Measurements from ENCODE around the gene BABAM1. TPM values are rescaled to one million over a fixed set of nuclear protein-coding genes. Genes with fewer than 3 reads are reported as not detected.
A peak's percentile ranks its signal among the peaks of the same experiment; 100 is the strongest.

Gene BABAM1
- total and polyA plus RNA-seq, 2 experiments from 2014 or later, result 82.7 to 90.3 TPM

DNA sequence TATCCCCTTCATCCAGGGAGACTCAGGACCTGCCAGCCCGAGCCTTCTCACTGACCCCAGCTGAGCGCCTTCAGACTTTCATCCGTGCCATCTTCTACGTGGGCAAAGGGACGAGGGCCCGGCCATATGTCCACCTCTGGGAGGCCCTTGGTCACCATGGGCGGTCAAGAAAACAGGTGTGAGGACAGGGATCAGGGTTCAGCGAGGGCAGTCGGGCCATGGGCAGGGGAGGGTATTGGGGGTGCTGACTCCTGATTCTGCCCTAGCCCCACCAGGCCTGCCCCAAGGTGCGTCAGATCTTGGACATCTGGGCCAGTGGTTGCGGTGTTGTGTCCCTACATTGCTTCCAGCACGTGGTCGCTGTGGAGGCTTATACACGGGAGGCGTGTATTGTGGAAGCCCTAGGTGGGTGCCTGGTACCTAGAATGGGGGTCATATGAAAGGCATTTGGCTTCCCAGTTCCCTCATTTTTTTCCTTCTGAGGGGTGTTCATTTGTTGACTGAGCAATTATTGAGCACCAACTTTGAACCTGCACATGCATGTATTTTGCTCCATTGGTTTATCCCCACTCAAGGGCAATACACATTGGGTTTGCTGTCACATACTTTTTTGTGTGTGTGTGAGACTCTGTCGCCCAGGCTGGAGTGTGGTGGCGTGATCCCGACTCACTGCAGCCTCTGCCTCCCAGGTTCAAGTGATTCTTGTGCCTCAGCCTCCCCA, 18.3 kb downstream of the BABAM1 start:
- TF ChIP-seq EZH2 (IDR thresholded peaks at IDR 0.05; ENCODE audit: insufficient read depth, poor library complexity, severe bottlenecking), result no peak
- TF ChIP-seq EZH2phosphoT487 (IDR thresholded peaks at IDR 0.05; ENCODE audit: insufficient read depth, low read depth), result no peak
- in situ Hi-C loops (cut with MboI), result no loop called here
- no peak overlapping the region for H3K27ac ChIP-seq
- no peak overlapping the region for H2AFZ ChIP-seq
- WGBS, 2 experiments (ENCODE audit: low coverage in 1 of 2, low lambda C conversion rate in 2 of 2, missing lambda C conversion rate in 2 of 2), result 83 to 87% methylated on average over 18 of the region's 18 CpGs
- H4K20me1 ChIP-seq (ENCODE audit: insufficient read depth), result no peaks in the 10 kb centered on the region
- no peak overlapping the region for H3K9ac ChIP-seq
- no peak for DNase-seq
- H3F3A ChIP-seq (ENCODE audit: insufficient read depth), result 0 out of 2 replicates have a peak, but pooled peaks cover 5% of the 10 kb centered on the region
- no peaks in the 10 kb centered on the region for H3K9me3 ChIP-seq (ENCODE audit: low read depth)
- H3K79me2 ChIP-seq (ENCODE audit: insufficient read depth), result no peaks in the 10 kb centered on the region
- H3K9me2 ChIP-seq (ENCODE audit: insufficient read depth), result no peaks in the 10 kb centered on the region
- no peak overlapping the region for H3K4me3 ChIP-seq
- no peaks in the 10 kb centered on the region for H3K36me3 ChIP-seq (ENCODE audit: low read depth)
- H3K4me1 ChIP-seq (ENCODE audit: insufficient read depth), result no peaks in the 10 kb centered on the region
- no peaks in the 10 kb centered on the region for H3K27me3 ChIP-seq (replicated peaks; ENCODE audit: insufficient read depth)
- no peak overlapping the region for H3K4me2 ChIP-seq (ENCODE audit: unreplicated experiment)

DNA sequence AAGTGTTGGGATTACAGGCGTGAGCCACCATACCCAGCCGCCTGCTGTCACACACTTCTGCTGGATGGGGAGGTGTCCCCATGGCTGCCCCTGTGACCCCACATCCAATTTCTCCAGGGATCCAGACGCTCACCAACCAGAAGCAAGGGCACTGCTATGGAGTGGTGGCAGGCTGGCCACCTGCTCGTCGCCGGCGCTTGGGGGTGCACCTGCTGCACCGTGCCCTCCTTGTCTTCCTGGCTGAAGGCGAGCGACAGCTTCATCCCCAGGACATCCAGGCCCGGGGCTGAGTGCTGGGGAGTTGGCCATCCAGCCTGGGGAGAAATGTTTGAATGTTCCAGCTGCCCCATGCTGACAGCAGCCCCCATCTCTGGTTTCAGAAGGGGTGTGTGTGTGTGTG, 19.0 kb downstream of the BABAM1 start:
- in situ Hi-C loops (cut with MboI), result no loop called here
- 0 out of 2 replicates have a peak, but pooled peaks cover 1% of the 10 kb centered on the region for H3F3A ChIP-seq (ENCODE audit: insufficient read depth)
- TF ChIP-seq EZH2phosphoT487 (IDR thresholded peaks at IDR 0.05; ENCODE audit: insufficient read depth, low read depth) (no peak), EZH2 (IDR thresholded peaks at IDR 0.05; ENCODE audit: insufficient read depth, poor library complexity, severe bottlenecking) (no peak)
- no peak overlapping the region for H2AFZ ChIP-seq
- H3K4me3 ChIP-seq, result no peak overlapping the region
- no peaks in the 10 kb centered on the region for H3K79me2 ChIP-seq (ENCODE audit: insufficient read depth)
- H3K9me2 ChIP-seq (ENCODE audit: insufficient read depth), result no peaks in the 10 kb centered on the region
- H3K27ac ChIP-seq, result no peak overlapping the region
- no peaks in the 10 kb centered on the region for H4K20me1 ChIP-seq (ENCODE audit: insufficient read depth)
- no peaks in the 10 kb centered on the region for H3K9me3 ChIP-seq (ENCODE audit: low read depth)
- no peaks in the 10 kb centered on the region for H3K4me1 ChIP-seq (ENCODE audit: insufficient read depth)
- no peaks in the 10 kb centered on the region for H3K36me3 ChIP-seq (ENCODE audit: low read depth)
- no peak overlapping the region for H3K4me2 ChIP-seq (ENCODE audit: unreplicated experiment)
- H3K9ac ChIP-seq, result no peak overlapping the region
- no peak for DNase-seq
- no peaks in the 10 kb centered on the region for H3K27me3 ChIP-seq (replicated peaks; ENCODE audit: insufficient read depth)
- 88 to 89% methylated on average over 10 to 11 of the region's 11 CpGs for WGBS, 2 experiments (ENCODE audit: low coverage in 1 of 2, low lambda C conversion rate in 2 of 2, missing lambda C conversion rate in 2 of 2)

GRCh38 chr19:17286752-17287151, 19.5 kb downstream of the BABAM1 start:
- in situ Hi-C loops (cut with MboI), result no loop called here
- no peak overlapping the region for H3K4me3 ChIP-seq
- H3K27ac ChIP-seq, result no peak overlapping the region
- H3K4me2 ChIP-seq (ENCODE audit: unreplicated experiment), result no peak overlapping the region
- H3K9me3 ChIP-seq (ENCODE audit: low read depth), result no peaks in the 10 kb centered on the region
- no peaks in the 10 kb centered on the region for H3K9me2 ChIP-seq (ENCODE audit: insufficient read depth)
- H3K4me1 ChIP-seq (ENCODE audit: insufficient read depth), result no peaks in the 10 kb centered on the region
- TF ChIP-seq EZH2 (IDR thresholded peaks at IDR 0.05; ENCODE audit: insufficient read depth, poor library complexity, severe bottlenecking), result no peak
- TF ChIP-seq EZH2phosphoT487 (IDR thresholded peaks at IDR 0.05; ENCODE audit: insufficient read depth, low read depth), result no peak
- H2AFZ ChIP-seq, result no peak overlapping the region
- H3K9ac ChIP-seq, result no peak overlapping the region
- DNase-seq, result no peak
- H3K27me3 ChIP-seq (replicated peaks; ENCODE audit: insufficient read depth), result no peaks in the 10 kb centered on the region
- H3K36me3 ChIP-seq (ENCODE audit: low read depth), result no peaks in the 10 kb centered on the region
- H3K79me2 ChIP-seq (ENCODE audit: insufficient read depth), result no peaks in the 10 kb centered on the region
- no peaks in the 10 kb centered on the region for H4K20me1 ChIP-seq (ENCODE audit: insufficient read depth)
- no peaks in the 10 kb centered on the region for H3F3A ChIP-seq (ENCODE audit: insufficient read depth)
- WGBS, 2 experiments (ENCODE audit: low coverage in 1 of 2, low lambda C conversion rate in 2 of 2, missing lambda C conversion rate in 2 of 2), result 88% methylated on average over 9 of the region's 9 CpGs

GRCh38 chr19:17289489-17289888, 22.2 kb downstream of the BABAM1 start:
- Histone ChIP-seq H3K9me3 (ENCODE audit: low read depth) (no peaks in the 10 kb centered on the region), H3K27me3 (replicated peaks; ENCODE audit: insufficient read depth) (no peaks in the 10 kb centered on the region), H3K4me3 (no peak overlapping the region), H3K4me1 (ENCODE audit: insufficient read depth) (no peaks in the 10 kb centered on the region), H3K9me2 (ENCODE audit: insufficient read depth) (no peaks in the 10 kb centered on the region), H4K20me1 (ENCODE audit: insufficient read depth) (no peaks in the 10 kb centered on the region), H3K27ac (no peak overlapping the region), H3F3A (ENCODE audit: insufficient read depth) (no peaks in the 10 kb centered on the region), H3K79me2 (ENCODE audit: insufficient read depth) (no peaks in the 10 kb centered on the region), H3K4me2 (ENCODE audit: unreplicated experiment) (no peak overlapping the region), H3K36me3 (ENCODE audit: low read depth) (no peaks in the 10 kb centered on the region), H2AFZ (no peak overlapping the region), H3K9ac (no peak overlapping the region)
- DNase-seq, result peak; percentile 85
- TF ChIP-seq EZH2 (IDR thresholded peaks at IDR 0.05; ENCODE audit: insufficient read depth, poor library complexity, severe bottlenecking), result no peak
- TF ChIP-seq EZH2phosphoT487 (IDR thresholded peaks at IDR 0.05; ENCODE audit: insufficient read depth, low read depth), result no peak
- 15 to 29% methylated on average over 12 to 22 of the region's 22 CpGs for WGBS, 2 experiments (ENCODE audit: low coverage in 1 of 2, low lambda C conversion rate in 2 of 2, missing lambda C conversion rate in 2 of 2)
- in situ Hi-C loops (cut with MboI), result no loop called here
